ENCODE data around the gene PGS1.

GRCh38 chr17:78433780-78434335 is 55.4 kb downstream of the PGS1 start:
- no peak for TF ChIP-seq ATF7 (IDR thresholded peaks at IDR 0.05; ENCODE audit: low read depth)
- no peak for TF ChIP-seq NR2F1 (conservative IDR thresholded peaks at IDR 0.05)
- no peak for TF ChIP-seq ZBTB33 (IDR thresholded peaks at IDR 0.05)
- TF ChIP-seq MXI1 (IDR thresholded peaks at IDR 0.05; ENCODE audit: low read depth, low read length): no peak
- TF ChIP-seq, protein P1, sequence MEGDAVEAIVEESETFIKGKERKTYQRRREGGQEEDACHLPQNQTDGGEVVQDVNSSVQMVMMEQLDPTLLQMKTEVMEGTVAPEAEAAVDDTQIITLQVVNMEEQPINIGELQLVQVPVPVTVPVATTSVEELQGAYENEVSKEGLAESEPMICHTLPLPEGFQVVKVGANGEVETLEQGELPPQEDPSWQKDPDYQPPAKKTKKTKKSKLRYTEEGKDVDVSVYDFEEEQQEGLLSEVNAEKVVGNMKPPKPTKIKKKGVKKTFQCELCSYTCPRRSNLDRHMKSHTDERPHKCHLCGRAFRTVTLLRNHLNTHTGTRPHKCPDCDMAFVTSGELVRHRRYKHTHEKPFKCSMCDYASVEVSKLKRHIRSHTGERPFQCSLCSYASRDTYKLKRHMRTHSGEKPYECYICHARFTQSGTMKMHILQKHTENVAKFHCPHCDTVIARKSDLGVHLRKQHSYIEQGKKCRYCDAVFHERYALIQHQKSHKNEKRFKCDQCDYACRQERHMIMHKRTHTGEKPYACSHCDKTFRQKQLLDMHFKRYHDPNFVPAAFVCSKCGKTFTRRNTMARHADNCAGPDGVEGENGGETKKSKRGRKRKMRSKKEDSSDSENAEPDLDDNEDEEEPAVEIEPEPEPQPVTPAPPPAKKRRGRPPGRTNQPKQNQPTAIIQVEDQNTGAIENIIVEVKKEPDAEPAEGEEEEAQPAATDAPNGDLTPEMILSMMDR (IDR thresholded peaks at IDR 0.05 in 2 of 3, conservative IDR thresholded peaks at IDR 0.05 in 1 of 3; ENCODE audit: control insufficient read depth in 2 of 3, extremely low read depth in 1 of 3, insufficient read depth in 1 of 3, low read depth in 3 of 3, low read length in 3 of 3): no peak
- TF ChIP-seq, protein P2, sequence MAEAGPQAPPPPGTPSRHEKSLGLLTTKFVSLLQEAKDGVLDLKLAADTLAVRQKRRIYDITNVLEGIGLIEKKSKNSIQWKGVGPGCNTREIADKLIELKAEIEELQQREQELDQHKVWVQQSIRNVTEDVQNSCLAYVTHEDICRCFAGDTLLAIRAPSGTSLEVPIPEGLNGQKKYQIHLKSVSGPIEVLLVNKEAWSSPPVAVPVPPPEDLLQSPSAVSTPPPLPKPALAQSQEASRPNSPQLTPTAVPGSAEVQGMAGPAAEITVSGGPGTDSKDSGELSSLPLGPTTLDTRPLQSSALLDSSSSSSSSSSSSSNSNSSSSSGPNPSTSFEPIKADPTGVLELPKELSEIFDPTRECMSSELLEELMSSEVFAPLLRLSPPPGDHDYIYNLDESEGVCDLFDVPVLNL (IDR thresholded peaks at IDR 0.05; ENCODE audit: low read depth, low read length): no peak
- TF ChIP-seq POLR2A (IDR thresholded peaks at IDR 0.05; ENCODE audit: low read depth, low read length): no peak
